DOHH2 (cell line): ENCODE results near the gene AHSG.

ENCODE experiments used
- H3F3A ChIP-seq: fragments of 200-600 bp; sonication (generic), shearing (Covaris generic); 2 replicates; pipeline ENCODE4 v1.6.0; 2016; ENCODE audit warnings: antibody characterized with exemption, mild to moderate bottlenecking; ENCODE audit not compliant: control insufficient read depth, insufficient read depth
- H3K27ac ChIP-seq: fragments of 200-600 bp; sonication (generic); 2 replicates; pipeline ENCODE4 v1.5.1; 2014; ENCODE audit warnings: low read depth, mild to moderate bottlenecking, low read length, moderate library complexity
- H3K27me3 ChIP-seq: fragments of 200-600 bp; sonication (generic); 2 replicates; pipeline ENCODE4 v1.6.1; 2014; ENCODE audit warnings: mild to moderate bottlenecking, low read length, mixed read lengths; ENCODE audit not compliant: control insufficient read depth
- H3K36me3 ChIP-seq: fragments of 200-600 bp; sonication (generic); 2 replicates; pipeline ENCODE4 v1.6.1; 2014; ENCODE audit warnings: mild to moderate bottlenecking, low read length, moderate library complexity, mixed read lengths; ENCODE audit not compliant: control insufficient read depth
- H3K4me1 ChIP-seq: fragments of 200-600 bp; sonication (generic); 2 replicates; pipeline ENCODE4 v1.6.1; 2014; ENCODE audit warnings: mild to moderate bottlenecking, low read length, mixed read lengths; ENCODE audit not compliant: control insufficient read depth
- H3K4me2 ChIP-seq: fragments of 200-600 bp; sonication (generic); 2 replicates; pipeline ENCODE4 v1.6.0; 2014; ENCODE audit warnings: mild to moderate bottlenecking, low read length, moderate library complexity
- H3K4me3 ChIP-seq: fragments of 200-600 bp; sonication (generic); 2 replicates; pipeline ENCODE4 v1.5.1; 2014; ENCODE audit warnings: mild to moderate bottlenecking, low read length, mixed read lengths
- H3K79me2 ChIP-seq: fragments of 200-600 bp; sonication (generic); 2 replicates; pipeline ENCODE4 v1.6.1; 2014; ENCODE audit warnings: mild to moderate bottlenecking, low read length, mixed read lengths; ENCODE audit not compliant: control insufficient read depth
- H3K9me2 ChIP-seq: fragments of 200-600 bp; sonication (generic); replicated peaks from 2 replicates; pipeline ENCODE4 v1.6.1; 2014; ENCODE audit warnings: mild to moderate bottlenecking, low read length, mixed read lengths; ENCODE audit not compliant: control insufficient read depth
- H3K9me3 ChIP-seq: fragments of 200-600 bp; sonication (generic); 2 replicates; pipeline ENCODE4 v1.6.1; 2014; ENCODE audit warnings: antibody characterized with exemption, low read length, mixed read lengths; ENCODE audit not compliant: control insufficient read depth, insufficient read depth
- H4K20me1 ChIP-seq: fragments of 200-600 bp; sonication (generic); 2 replicates; pipeline ENCODE4 v1.6.0; 2014; ENCODE audit warnings: low read depth, mild to moderate bottlenecking, antibody characterized with exemption, low read length, moderate library complexity; ENCODE audit not compliant: control insufficient read depth, insufficient read depth
- EZH2phosphoT487 ChIP-seq: fragments of 200-600 bp; sonication (generic); IDR thresholded peaks from 2 replicates; pipeline ENCODE4 v1.6.1; 2017; ENCODE audit warnings: borderline replicate concordance, mild to moderate bottlenecking, antibody characterized with exemption, low read length, moderate library complexity, mixed read lengths
- TF ChIP-seq, protein P1 (sequence below): fragments of 200-600 bp; sonication (generic); IDR thresholded peaks from one replicate; pipeline ENCODE4 v1.5.1; 2014; ENCODE audit warnings: antibody characterized with exemption, mild to moderate bottlenecking, low read depth, low read length; ENCODE audit not compliant: poor library complexity, severe bottlenecking

AHSG gene

GRCh38 chr3:186669378-186670084 is 56.7 kb downstream of the AHSG start:
- Histone ChIP-seq H3K27me3 (peaks cover 10% of the 10 kb centered on the region), H3K27ac (no peak overlapping the region), H3F3A (no peaks in the 10 kb centered on the region), H3K4me1 (peaks cover 4% of the 10 kb centered on the region; the same call in 1 of the 2 replicates), H3K9me2 (no peaks in the 10 kb centered on the region), H3K79me2 (no peaks in the 10 kb centered on the region), H3K9me3 (no peaks in the 10 kb centered on the region), H3K36me3 (no peaks in the 10 kb centered on the region), H4K20me1 (no peaks in the 10 kb centered on the region), H3K4me3 (no peak overlapping the region), H3K4me2 (no peak overlapping the region)
- TF ChIP-seq, protein P1, sequence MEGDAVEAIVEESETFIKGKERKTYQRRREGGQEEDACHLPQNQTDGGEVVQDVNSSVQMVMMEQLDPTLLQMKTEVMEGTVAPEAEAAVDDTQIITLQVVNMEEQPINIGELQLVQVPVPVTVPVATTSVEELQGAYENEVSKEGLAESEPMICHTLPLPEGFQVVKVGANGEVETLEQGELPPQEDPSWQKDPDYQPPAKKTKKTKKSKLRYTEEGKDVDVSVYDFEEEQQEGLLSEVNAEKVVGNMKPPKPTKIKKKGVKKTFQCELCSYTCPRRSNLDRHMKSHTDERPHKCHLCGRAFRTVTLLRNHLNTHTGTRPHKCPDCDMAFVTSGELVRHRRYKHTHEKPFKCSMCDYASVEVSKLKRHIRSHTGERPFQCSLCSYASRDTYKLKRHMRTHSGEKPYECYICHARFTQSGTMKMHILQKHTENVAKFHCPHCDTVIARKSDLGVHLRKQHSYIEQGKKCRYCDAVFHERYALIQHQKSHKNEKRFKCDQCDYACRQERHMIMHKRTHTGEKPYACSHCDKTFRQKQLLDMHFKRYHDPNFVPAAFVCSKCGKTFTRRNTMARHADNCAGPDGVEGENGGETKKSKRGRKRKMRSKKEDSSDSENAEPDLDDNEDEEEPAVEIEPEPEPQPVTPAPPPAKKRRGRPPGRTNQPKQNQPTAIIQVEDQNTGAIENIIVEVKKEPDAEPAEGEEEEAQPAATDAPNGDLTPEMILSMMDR = no peak
- no peak for TF ChIP-seq EZH2phosphoT487

GRCh38 chr3:186670155-186670554 is 57.3 kb downstream of the AHSG start:
- H3K4me2 ChIP-seq = no peak overlapping the region
- no peaks in the 10 kb centered on the region for H3K36me3 ChIP-seq
- H3K9me2 ChIP-seq = no peaks in the 10 kb centered on the region
- peaks cover 4% of the 10 kb centered on the region; the same call in 1 of the 2 replicates for H3K4me1 ChIP-seq
- H3K79me2 ChIP-seq = no peaks in the 10 kb centered on the region
- peaks cover 16% of the 10 kb centered on the region for H3K27me3 ChIP-seq
- no peaks in the 10 kb centered on the region for H3K9me3 ChIP-seq
- no peak overlapping the region for H3K4me3 ChIP-seq
- no peak overlapping the region for H3K27ac ChIP-seq
- H3F3A ChIP-seq = no peaks in the 10 kb centered on the region
- TF ChIP-seq, protein P1 = no peak
- TF ChIP-seq EZH2phosphoT487 = no peak
- H4K20me1 ChIP-seq = no peaks in the 10 kb centered on the region
